Embryonic facial prominence (tissue), 1 donor: Measurements from ENCODE around the gene C20orf141.
"Not testable (repeated sequence)": the region's sequence is repeated elsewhere in the genome, so short reads cannot be mapped to it uniquely, and the experiment has no call there.

Source experiments
- DNase-seq: peaks from one replicate; pipeline ENCODE4 v3.0.0-alpha.2; 2016; ENCODE audit errors: extremely low spot score

C20orf141 gene

GRCh38 chr20:2820084-2820895 is 5.5 kb downstream of the C20orf141 start:
- DNase-seq: no peak

- DNase-seq: no peak
These were observed 6.4 kb downstream of the C20orf141 start for GRCh38 chr20:2820896-2821869.

- no peak for DNase-seq
These were observed 7.3 kb downstream of the C20orf141 start for GRCh38 chr20:2822073-2822472.

- no peak for DNase-seq
These were observed 11.0 kb downstream of the C20orf141 start for GRCh38 chr20:2825761-2826160.

- no peak for DNase-seq
These were observed 11.9 kb downstream of the C20orf141 start for GRCh38 chr20:2826655-2827054.

- DNase-seq: no peak
These were observed 14.6 kb downstream of the C20orf141 start for GRCh38 chr20:2829376-2829775.

GRCh38 chr20:2831206-2831605 is 16.4 kb downstream of the C20orf141 start:
- DNase-seq: not testable (repeated sequence)

- DNase-seq: no peak
These were observed 19.0 kb downstream of the C20orf141 start for GRCh38 chr20:2833761-2834160.

- DNase-seq: no peak
These were observed 19.8 kb downstream of the C20orf141 start for GRCh38 chr20:2834401-2835110.

GRCh38 chr20:2835331-2835796 is 20.6 kb downstream of the C20orf141 start:
- no peak for DNase-seq

GRCh38 chr20:2836035-2836434 is 21.2 kb downstream of the C20orf141 start:
- DNase-seq: no peak

GRCh38 chr20:2837221-2837960 is 22.6 kb downstream of the C20orf141 start:
- no peak for DNase-seq

- DNase-seq: no peak
These were observed 23.5 kb downstream of the C20orf141 start for GRCh38 chr20:2838170-2838797.

GRCh38 chr20:2838847-2839671 is 24.3 kb downstream of the C20orf141 start:
- DNase-seq: no peak

- no peak for DNase-seq
These were observed 24.9 kb downstream of the C20orf141 start for GRCh38 chr20:2839732-2840137.

- peak; percentile 58 for DNase-seq
These were observed 25.6 kb downstream of the C20orf141 start, which contains the start of the genes PCED1A and VPS16 for GRCh38 chr20:2840138-2840966. TSS of gene PCED1A (minus strand) at chr20:2840655. CDS start at chr20:2839912, 743 bp downstream. TSS of gene VPS16 (plus strand) at chr20:2840745. CDS start at chr20:2840775, 30 bp downstream.

GRCh38 chr20:2840967-2841531 is 26.3 kb downstream of the C20orf141 start:
- no peak for DNase-seq

GRCh38 chr20:2845607-2846006 is 30.8 kb downstream of the C20orf141 start:
- DNase-seq: no peak
